Measurements from ENCODE around the gene TSPAN12. TPM values are rescaled to one million over a fixed set of nuclear protein-coding genes. Genes with fewer than 3 reads are reported as not detected.

The TSPAN12 gene
- total and polyA plus RNA-seq, 2 of the 8 experiments (the other 6 are each of a cell fraction or from before 2014, with no cell fraction given), result 6.1 to 17.9 TPM

DNA sequence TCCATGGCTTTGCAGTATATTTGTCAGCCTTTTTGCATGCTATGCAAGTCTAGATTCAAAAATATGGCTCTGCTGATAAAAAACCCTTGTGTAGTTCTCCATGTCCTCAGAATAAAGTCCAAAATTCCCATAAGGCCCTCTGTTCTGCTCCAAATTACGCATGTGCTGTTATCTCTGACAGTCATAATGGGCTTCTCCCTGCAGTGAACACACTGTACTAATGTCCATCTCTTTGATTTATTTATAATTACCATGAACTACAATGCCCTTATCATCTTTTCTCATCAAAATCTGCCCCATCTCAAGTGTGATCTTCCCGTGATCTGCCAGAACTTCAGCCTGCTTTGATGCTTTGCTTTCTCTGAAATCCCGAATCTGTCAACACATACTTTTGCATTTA, 87.7 kb downstream of the TSPAN12 start (continued):
- TF ChIP-seq, protein P1, sequence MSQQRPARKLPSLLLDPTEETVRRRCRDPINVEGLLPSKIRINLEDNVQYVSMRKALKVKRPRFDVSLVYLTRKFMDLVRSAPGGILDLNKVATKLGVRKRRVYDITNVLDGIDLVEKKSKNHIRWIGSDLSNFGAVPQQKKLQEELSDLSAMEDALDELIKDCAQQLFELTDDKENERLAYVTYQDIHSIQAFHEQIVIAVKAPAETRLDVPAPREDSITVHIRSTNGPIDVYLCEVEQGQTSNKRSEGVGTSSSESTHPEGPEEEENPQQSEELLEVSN (IDR thresholded peaks at IDR 0.05), result no peak
- TF ChIP-seq, protein P2, sequence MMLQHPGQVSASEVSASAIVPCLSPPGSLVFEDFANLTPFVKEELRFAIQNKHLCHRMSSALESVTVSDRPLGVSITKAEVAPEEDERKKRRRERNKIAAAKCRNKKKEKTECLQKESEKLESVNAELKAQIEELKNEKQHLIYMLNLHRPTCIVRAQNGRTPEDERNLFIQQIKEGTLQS (IDR thresholded peaks at IDR 0.05; ENCODE audit: insufficient read depth, low read depth, low read length), result no peak

Measured in H1 (cell line).